NT2/D1 (cell line): ENCODE measurements around the gene TST.

Experiments used
- SUZ12 ChIP-seq: IDR thresholded peaks from 2 replicates; pipeline ENCODE4 v1.6.1; 2011; ENCODE audit not compliant: insufficient read length, insufficient read depth; ENCODE audit errors: extremely low read depth
- YY1 ChIP-seq: IDR thresholded peaks from 2 replicates; pipeline ENCODE4 v1.6.1; 2011; ENCODE audit not compliant: insufficient read length, insufficient read depth
- ZNF274 ChIP-seq: IDR thresholded peaks from 2 replicates; pipeline ENCODE4 v1.6.1; 2011; ENCODE audit warnings: mild to moderate bottlenecking, low read depth, low read length

DNA sequence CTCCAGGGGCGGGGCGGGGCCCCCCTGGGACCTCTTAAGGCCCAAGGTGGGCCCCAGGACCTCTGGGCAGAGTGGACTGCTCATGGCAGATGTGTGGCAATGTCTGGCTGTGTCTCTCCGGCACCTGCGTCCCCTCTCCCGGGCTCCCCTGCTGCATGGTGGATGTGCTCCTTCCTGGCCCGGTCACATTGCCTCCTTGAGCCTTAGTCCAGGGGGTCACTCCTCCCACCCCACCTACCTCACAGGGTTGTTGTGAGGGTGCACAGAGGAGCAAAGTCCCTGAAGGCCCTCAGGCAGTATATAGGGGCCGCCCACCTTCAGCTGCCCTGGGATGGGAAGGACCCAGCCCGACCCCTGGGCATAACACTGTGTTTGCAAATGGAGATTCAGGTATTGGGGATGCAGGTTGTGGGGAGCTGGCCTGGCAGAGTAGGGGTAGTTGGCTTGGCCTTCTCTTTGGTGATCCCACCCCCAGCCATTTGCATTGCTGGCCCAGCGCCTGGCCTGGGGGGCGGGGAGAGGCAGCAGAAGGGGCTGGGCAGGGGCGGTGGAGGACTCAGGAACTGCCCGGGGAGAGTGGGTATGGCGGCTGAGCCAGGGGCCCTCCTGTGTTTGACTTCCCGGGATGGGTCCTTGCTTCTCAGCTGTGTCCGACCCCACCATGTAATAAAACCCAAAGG, 43.6 kb upstream of the TST start:
- TF ChIP-seq YY1 = no peak
- TF ChIP-seq ZNF274 = no peak
- no peak for TF ChIP-seq SUZ12
